NOMO-1 treated with dmso at 0.1 percent for 144 hours (cell line): ENCODE measurements around the gene SNX30.
"Not testable (repeated sequence)": the region's sequence is repeated elsewhere in the genome, so short reads cannot be mapped to it uniquely, and the experiment has no call there.

ENCODE experiments used
- DNase-seq: peaks from one replicate; lab custom pipeline; 2025; ENCODE audit not compliant: unreplicated experiment; lab: John Stamatoyannopoulos, UW

Gene SNX30, protein sequence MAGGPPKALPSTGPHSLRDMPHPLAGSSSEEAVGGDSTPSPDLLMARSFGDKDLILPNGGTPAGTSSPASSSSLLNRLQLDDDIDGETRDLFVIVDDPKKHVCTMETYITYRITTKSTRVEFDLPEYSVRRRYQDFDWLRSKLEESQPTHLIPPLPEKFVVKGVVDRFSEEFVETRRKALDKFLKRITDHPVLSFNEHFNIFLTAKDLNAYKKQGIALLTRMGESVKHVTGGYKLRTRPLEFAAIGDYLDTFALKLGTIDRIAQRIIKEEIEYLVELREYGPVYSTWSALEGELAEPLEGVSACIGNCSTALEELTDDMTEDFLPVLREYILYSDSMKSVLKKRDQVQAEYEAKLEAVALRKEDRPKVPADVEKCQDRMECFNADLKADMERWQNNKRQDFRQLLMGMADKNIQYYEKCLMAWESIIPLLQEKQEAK

DNA sequence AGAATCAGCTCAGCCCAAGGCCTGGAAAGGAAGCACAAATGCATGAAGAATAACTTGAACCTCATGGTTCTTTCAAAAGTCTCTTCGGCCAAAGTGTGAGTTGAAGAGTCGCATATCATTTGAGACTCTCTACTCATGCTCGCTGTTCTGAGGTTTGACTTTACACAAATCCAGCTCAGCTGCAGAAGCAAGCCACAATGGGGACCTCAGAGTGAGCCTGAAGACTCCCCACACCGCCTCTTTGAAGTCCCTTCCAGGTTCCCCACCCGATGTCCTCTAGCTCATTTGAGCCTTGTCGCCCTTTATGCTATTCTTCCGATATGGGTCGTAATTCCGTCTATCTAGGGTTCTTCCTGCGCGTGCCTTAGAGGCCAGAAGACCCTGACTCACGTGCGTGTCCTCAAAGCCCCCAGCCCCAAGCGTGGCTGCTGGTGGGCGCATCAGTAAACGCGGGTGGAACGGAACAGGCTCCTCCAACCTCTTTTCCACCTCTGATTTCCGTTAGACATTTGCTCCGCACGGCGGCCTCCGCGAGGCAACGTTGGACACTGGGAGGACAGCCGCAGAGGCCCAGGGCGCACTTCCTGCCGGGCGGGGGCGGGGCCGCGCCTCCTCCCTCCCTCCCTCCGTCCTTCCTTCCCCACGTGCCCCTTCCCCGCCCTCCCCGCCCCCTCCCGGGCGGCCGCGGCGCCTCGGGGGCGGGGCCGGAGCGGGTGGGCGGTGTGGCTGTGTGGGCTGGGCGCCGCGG lies at the start of gene SNX30:
TSS of gene SNX30 (plus strand) at position 745 of the 748 bp plus-strand sequence. CDS start 242 bp downstream, outside the sequence.
- peak; percentile 83 for DNase-seq

DNA sequence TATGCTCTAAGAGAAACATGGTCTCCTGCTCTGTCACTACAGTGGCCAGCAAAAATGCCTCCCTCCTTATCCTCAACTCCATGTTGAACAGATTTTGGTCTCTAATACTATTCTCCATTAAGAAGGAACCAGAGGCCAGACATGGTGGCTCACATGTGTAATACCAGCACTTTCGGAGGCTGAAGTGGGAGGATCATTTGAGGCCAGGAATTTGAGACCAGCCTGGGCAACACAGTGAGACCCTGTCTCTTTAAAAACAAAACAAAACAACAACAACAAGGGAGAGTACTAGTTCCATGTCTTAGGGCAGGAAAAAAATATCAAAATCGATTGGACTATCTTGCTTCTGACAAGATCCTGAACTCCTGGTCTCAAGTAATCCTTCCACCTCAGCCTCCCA lies 47.3 kb upstream of the SNX30 start:
- DNase-seq: no peak

DNA sequence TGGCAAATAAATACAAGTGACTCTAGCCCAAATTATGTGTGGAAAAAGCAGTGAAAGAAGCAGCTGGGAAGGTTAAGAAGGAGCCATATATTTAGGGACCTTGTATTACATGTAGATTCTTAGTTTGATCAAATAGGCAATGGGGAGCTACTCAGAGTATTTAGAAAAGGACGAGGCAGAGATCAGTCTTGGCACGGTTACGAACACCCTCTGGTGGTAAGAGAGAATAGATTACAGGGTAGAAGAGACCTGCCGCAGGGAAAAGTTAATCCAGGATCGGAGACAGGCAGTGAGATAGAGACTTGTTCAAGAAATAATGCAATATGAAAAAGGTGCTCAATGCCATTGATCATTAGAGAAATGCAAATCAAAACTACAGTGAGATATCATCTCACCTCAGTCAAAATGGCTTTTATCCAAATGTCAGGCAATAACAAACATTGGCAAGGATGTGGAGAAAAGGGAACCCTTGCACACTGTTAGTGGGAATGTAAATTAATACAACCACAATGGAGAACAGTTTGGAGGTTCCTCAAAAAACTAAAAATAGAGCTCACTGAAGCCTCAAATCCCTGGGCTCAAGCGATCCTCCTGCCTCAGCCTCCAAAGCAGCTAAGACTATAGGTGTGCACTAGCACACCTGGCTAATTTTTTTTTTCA lies 44.7 kb upstream of the SNX30 start:
- DNase-seq: no peak

DNA sequence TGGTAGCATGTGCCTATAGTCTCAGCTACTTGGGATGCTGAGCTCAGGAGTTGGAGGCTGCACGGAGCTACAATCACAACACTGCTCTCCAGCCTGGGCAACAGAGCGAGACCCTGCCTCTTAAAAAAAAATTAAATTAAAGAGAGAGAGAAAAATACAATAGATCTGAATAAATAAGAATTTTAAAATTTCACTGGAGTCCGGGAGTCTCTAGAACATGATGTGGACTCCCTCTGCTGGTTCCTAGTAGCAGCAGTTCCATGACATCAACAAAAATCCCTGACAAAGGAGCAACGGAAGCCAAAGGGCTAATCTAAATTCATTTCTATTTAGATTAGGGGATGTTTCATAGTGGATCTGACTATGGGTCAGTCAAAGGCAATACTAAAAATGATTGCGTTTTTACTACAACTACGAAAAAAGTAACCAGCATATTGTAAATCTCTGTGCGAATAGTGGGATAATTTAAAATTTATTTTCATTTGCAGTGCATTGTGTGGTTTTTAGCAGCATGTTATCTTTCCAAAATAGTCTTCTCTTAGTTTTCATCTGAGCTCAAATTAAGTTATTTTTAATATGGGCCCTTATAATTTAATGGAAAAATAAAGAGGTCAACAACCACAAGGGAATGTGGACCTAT lies 39.4 kb upstream of the SNX30 start:
- DNase-seq: no peak

DNA sequence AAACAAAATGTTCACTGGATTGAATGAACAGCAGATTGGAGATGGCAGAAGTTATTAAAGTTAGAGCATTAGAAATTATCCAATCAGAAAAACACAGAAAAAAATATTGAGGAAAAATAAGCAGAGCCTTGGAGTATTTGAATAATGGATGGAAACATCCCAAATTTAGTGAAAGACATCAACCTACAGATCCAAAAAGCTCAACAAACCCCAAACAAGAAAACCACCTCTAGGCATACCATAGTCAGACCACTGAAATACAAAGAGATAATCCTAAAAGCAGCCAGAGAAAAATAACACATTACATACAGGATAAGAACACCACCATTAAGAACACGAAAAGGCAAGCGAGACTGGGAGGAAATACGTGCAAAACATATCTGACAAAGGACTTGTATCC lies 37.9 kb upstream of the SNX30 start:
- no peak for DNase-seq

DNA sequence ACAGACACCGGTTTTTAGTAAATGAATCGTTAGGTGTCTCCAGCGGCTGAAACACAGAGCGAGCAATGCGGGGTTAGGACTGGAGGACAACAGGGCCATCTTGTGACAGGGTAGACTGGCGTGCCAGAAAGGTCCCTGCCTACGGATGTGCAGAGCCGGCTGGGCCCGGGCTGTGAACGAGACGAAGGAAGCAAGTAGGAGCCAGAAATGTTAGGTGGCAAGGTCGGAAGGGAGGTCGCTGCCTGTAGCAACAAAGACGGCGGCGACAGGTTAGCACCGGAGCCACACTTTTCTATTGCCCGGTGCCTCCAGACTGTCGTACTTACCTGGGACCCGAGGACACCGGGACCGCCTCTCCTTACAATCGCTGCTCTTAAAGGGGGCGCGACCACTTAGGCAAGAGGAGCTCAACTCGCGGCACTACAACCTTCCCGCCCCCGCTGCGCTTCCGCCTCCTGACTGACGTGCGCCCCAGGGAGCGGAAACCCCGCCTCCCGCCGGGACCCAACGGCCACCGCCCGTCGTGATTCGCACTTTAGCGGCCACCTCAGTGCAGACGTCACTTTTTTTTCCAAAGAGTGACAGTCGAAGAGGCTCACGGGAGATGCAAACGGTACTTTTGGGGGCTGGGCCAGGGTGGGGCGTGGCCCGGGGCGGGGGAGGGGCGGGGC lies 32.8 kb upstream of the SNX30 start, which contains the start of gene INIP:
TSS of gene INIP (minus strand) at position 457 of the 671 bp plus-strand sequence. CDS start 1,632 bp downstream, outside the sequence.
- DNase-seq: peak; percentile 95

DNA sequence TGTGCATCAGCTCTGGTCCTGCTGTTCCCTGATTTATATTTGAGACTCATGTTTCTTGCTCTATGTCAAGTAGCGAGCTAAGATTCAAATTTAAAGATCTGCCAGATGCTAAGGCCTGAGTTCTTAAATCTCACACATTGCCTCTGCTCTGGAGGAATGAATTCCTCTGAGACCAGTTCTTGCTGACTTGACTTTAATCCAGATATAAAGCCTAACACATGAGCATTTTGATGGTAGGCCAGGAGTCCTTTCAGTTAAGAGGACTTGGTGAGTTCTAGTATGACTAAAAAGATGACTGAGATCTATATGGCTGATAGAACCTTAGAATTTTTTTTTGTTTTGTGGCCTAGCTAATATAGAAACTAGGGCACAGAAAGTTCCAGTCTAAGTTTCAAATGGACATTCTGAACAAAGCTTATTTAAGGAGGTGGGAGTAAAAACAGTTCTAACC lies 31.3 kb upstream of the SNX30 start:
- no peak for DNase-seq

DNA sequence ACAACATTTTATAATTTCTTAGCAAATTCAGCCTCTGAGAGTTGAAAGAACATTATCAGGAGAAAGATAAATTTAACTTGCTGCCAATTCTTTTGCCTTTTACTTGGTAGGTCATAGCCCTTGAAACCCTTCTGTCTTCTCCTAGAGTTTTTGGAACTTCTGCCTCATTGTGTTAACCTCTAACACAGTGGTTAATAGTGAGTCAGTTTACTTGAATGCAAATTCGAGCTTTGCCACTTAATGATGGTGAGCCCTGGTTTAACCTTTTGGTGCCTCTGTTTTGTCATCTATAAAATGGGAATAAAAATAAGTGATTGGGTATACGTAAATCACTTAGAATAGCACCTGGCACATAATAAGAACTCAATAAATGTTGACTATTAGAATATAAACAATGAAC lies 30.9 kb upstream of the SNX30 start:
- no peak for DNase-seq

DNA sequence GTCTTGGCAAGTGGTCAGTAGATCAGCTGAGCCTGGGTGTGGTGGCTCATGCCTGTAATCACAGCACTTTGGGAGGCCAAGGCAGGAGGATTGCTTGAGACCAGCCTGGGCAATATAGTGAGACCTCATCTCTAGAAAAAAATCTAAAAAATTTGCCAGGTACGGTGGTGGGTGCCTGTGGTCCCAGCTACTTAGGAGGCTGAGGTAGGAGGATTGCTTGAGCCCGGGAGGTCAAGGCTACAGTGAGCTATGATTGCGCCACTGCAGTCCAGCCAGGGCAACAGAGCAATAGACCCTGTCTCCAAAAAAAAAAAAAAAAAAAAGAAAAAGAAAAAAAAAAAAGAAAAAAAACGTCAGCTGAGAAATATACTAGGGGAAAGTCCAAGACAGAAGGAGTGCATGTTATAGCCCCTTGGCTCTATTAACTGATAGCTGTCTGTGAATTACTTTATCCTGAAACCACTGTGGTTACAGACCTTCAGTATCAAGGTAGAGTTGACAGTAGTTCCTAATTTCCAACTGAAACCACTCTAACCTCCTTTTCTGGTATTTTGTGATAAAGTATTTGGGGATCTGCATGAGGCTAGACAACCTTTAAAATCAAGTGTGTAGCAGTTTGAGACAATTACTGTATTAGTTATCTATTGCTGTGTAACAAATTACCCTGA lies 30.3 kb upstream of the SNX30 start:
- no peak for DNase-seq

DNA sequence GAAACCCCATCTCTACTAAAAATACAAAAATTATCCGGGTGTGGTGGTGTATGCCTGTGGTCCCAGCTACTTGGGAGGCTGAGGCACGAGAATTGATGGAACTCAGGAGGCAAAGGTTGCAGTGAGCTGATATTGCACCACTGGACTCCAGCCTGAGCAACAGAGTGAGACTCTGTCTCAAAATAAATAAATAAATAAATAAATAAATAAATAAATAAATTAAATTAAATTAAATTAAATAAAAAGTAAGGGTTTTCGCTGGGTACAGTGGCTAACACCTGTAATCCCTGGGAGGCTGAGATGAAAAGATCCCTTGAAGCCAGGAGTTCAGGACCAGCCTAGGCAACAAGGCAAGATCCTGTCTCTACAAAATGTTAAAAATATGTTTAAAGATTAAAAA lies 27.8 kb upstream of the SNX30 start:
- not testable (repeated sequence) for DNase-seq

DNA sequence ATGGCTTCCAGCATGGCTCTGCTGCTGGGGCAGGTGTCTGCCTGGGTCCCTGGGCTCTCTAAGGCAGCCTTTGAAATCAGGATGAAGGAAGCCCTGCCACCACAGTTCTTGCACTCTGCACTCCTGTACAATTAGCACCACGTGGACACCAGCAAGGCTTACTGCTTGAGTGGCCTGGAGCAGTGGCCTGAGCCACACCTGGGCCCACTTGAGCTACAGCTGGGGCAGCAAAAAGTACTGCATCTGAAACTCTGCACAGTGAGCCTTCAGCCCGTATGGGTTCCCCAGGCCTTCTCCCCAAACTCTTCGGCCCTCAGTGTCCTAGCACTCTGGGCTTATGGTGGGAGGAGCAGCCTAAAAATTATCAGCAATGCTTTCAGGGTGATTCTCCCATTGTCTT lies 24.6 kb upstream of the SNX30 start:
- DNase-seq: no peak

DNA sequence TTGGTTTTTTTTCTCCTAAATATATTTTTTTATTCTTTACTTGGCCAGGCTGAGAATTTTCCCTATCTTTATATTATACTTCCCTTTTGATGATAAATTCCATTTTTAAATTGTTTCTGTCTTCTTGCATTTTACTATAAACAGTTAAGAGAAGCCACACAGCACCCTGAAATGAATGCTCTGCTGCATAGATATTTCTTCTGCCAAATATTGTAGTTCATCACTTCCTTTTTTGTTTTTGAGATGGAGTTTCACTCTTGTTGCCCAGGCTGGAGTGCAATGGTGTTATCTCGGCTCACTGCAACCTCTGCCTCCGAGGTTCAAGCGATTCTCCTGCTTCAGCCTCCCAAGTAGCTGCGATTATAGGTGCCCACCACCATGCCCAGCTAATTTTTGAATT lies 24.1 kb upstream of the SNX30 start:
- peak; percentile 33 for DNase-seq

DNA sequence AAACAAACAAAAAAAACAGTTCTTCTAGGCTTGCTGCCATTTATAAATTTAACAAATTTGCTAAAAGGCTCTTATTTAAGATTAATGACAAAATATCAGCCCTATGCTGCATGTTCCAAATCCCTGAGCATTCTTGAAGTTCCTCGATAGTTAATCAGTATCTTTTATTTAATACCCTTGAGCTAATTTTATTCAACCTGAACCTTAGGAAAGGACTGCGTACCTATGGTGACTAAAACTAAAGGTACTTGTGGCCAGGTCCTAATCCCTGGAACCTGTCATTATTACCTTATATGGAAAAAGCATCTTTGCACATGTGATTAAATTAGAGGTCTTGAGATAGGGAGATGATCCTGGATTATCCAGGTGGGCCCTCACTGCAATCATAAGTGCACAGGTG lies 22.2 kb upstream of the SNX30 start:
- DNase-seq: no peak

DNA sequence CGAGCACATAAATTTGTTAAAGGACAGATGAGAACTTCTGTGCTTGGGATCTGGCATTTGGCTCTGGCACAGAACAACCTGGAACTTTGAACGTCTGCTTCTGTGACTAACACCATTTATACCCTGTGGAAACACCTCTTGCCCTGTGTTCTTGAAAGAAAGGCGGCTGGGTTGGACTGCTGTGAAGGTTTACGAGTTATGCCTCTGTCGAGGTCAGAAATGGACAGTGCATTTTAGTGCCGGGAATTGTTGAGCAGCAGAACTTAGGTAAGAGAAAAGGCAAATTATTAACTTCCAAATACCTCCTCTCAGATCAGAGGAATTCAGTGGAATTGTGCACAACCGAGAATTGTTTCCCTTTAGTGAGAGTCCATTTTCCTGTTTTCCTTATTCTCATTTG lies 18.6 kb upstream of the SNX30 start:
- DNase-seq: no peak

DNA sequence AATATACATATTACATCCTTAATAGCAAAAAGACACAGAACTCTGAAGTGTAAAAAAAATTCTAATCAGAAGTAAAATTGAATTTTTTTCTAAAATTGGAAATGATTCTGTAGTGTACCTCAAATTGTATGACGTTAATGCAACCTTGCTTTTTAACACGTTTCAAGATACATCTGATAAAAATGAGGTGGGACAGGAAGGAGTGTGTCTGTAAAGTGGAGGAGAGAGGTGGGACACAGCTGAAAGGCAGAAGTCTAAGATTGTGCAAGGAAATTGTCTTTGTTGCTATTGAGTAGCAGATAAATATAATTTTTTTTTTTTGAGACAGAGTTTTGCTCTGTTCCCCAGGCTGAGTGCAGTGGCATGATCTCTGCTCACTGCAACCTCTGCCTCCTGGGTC lies 15.7 kb upstream of the SNX30 start:
- no peak for DNase-seq

DNA sequence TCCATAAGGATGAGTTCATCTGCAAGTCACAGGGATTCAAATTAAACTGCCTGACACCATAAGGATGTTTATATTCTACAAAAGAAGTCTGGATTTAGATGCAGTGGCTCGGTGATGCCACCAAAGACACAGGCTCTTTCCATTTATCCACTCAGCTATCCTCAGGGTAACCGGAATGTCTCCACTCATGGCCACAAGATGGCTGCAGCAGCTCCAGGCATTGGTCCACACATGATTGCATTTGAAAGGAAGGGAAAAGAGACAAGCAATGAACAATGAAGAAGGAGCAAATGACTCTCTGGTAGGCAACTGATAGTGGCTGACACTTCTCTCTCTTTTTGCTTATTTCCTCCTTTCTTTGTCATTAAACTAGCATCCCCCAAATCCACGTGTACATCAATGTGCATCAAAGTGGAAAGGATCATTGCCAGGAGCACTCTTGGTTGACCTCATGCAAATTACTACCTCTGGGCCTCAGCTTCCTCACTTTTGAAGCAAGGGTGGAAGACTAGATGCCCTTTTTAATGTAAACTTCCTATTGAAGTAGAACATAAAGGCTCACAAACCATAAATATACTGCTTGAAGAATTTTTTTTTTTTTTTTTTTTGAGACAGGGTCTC lies 7.2 kb upstream of the SNX30 start:
- no peak for DNase-seq

DNA sequence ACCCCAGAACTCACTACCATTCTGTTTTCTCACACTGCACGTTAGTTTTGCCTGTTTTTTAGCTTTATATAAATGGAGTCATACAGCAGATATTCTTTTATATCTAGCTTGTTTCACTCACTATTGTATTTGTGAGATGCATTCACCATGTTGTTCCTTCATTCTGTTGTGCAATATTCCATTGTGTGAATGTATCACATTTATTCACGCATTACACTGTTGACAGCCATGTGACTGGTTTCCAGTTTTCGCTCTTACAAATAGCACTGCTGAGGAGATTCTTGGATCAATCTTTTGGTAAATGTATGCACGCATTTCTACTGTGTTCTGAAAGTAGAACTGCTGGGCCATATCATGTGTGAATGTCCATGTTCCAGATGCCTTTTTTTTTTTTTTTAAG lies 6.4 kb upstream of the SNX30 start:
- DNase-seq: no peak

DNA sequence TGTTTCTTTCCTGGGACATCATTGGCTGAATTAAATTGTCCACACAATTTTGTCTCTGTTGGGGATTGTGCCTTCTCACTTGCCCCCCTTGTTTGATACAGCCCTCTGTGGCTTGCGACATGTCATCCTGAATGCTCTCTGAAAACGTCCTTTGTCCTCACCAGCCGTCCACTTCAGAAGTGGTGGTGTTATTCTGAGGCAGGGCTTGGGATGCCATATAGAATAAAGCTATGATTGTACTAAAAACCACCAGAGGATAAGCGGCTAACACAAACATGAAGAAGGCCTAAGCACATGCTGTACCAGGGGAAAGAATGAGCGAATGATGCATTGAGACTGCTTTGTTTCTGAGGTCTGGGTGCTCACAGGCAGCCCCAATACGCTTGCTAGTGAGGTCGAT lies 3.5 kb upstream of the SNX30 start:
- DNase-seq: no peak

DNA sequence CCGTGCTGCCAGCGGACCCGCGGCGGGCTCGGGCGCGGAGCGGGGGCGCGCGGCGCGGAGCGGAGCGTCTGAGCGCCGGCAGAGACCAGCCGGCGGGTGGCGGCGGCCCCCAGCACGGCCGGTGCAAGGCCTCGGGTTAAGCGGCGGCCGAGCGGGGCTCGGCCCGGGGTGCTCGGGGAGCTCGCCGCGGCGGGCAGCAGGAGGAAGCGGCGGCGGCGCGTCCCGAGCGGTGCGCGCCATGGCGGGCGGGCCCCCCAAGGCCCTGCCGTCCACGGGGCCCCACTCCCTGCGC lies 150 bp downstream of the SNX30 start:
- DNase-seq: no peak
